ENCODE results near the gene GRAP2. TPM values are rescaled to one million over a fixed set of nuclear protein-coding genes. Genes with fewer than 3 reads are reported as not detected.
"Not testable (repeated sequence)": the region's sequence is repeated elsewhere in the genome, so short reads cannot be mapped to it uniquely, and the experiment has no call there.

Gene GRAP2
- total RNA-seq (2014; rRNA removed; shearing (Covaris generic)) = not detected in 2 replicates

DNA sequence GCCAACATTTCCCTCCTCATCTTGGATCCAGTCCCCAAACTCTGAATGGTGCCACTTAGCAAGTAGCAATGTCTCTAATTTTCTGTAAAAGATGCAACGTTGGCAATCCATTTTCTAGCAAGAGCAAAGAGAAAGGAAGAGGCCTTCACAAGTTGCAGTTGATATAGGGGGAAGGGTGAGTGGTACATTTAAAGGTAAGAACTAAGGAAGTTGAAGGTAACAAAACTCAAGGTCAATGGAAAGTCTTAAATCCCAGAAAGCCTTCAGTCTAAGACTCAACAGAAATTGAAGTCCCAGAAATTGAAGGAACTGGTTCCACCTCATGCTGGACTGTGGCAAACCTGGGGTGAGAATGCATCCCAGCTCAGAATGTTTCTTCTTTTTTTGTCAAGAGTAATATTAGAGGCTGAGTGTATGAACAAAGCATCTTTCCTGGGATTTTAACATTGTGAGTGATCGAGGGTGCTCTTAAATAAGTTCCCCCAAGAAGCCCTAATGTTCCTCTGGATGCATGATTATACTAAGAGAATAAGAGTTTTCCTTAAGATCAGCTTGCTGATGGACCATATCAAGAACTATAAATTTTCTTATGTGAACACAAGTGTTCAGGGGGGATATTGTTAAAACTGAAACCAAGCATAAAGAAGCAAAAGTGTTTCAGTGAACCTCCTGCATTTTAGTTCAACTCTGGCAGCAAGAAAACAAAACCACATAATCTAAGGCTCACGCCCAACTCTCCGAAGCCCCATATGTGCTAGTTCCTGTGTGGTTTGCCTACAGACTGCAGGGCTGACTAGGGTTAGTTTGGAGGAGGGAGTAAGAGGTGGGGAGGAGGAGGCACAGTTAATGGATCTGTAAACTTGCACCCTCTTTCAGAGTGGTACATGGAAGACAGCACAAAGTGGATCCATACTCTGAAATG, at the start of gene GRAP2:
Gene GRAP2, plus strand, starts transcription at position 779 of the 922 bp plus-strand sequence. CDS start 46,023 bp downstream, outside the sequence.
- no peak for DNase-seq (ENCODE audit: low spot score)

- DNase-seq (ENCODE audit: low spot score) = no peak
Measured at GRCh38 chr22:39851606-39852315, 49.1 kb upstream of the GRAP2 start.

- no peak for DNase-seq (ENCODE audit: low spot score)
Measured at GRCh38 chr22:39852799-39853198, 48.1 kb upstream of the GRAP2 start.

GRCh38 chr22:39856588-39856987, 44.3 kb upstream of the GRAP2 start:
- no peak for DNase-seq (ENCODE audit: low spot score)

GRCh38 chr22:39859903-39860588, 40.8 kb upstream of the GRAP2 start:
- DNase-seq (ENCODE audit: low spot score) = no peak

DNA sequence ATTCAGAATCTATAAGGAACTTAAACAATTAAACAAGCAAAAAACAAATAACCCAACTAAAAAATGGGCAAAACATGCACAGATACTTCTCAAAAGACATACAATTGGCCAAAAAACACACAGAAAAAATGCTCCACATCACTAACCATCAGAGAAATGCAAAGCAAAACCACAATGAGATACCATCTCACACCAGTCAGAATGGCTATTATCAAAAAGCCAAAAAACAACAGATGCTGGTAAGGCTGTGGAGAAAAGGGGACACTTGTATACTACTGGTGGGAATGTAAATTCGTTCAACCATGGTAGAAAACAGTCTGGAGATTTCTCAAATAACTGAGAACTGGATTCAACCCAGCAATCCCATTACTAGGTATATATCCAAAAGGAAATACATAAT, 32.1 kb upstream of the GRAP2 start:
- no peak for DNase-seq (ENCODE audit: low spot score)

DNA sequence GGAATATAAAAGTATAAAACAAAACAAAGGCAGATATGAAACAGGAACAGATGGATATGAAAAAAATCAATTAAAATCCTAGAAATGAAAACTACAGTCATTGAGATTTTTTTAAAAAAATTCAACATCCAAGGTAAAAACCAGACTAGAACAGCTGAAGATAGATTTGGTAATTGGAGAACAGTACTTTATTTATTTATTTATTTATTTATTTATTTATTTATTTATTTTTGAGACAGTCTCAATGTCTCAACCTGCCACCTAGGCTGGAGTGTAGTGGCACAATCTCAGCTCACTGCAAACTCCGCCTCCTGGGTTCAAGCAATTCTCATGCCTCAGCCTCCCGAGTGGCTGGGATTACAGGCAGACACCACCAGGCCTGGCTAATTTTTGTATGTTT, 31.1 kb upstream of the GRAP2 start:
- not testable (repeated sequence) for DNase-seq (ENCODE audit: low spot score)

- no peak for DNase-seq (ENCODE audit: low spot score)
Measured at GRCh38 chr22:39871008-39871798, 29.7 kb upstream of the GRAP2 start.

DNA sequence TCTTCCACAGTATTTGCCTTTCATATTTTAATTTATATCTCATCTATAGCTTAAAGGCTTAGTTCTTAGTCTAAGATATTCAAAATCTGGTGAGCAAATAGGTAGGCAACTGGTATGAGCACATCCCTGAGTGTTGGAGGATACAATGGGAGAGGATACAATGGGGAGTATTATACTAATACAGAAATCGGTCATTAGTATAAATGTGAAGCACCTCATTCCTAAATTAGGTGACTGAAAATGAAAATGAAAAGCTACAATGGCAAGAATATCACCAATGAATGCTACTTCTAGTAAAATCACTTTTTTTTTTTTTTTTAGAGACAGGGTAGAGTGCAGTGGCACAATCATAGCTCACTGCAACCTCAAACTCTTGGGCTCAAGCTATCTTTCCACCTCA, 28.3 kb upstream of the GRAP2 start:
- DNase-seq (ENCODE audit: low spot score) = no peak

GRCh38 chr22:39873965-39874364, 26.9 kb upstream of the GRAP2 start:
- no peak for DNase-seq (ENCODE audit: low spot score)

- not testable (repeated sequence) for DNase-seq (ENCODE audit: low spot score)
Measured at GRCh38 chr22:39875176-39875885, 25.6 kb upstream of the GRAP2 start.

GRCh38 chr22:39877079-39877845, 23.6 kb upstream of the GRAP2 start:
- DNase-seq (ENCODE audit: low spot score) = no peak

- no peak for DNase-seq (ENCODE audit: low spot score)
Measured at GRCh38 chr22:39880722-39881121, 20.2 kb upstream of the GRAP2 start.

- DNase-seq (ENCODE audit: low spot score) = no peak
Measured at GRCh38 chr22:39883057-39883456, 17.8 kb upstream of the GRAP2 start.

- DNase-seq (ENCODE audit: low spot score) = not testable (repeated sequence)
Measured at GRCh38 chr22:39889924-39890323, 11.0 kb upstream of the GRAP2 start.

DNA sequence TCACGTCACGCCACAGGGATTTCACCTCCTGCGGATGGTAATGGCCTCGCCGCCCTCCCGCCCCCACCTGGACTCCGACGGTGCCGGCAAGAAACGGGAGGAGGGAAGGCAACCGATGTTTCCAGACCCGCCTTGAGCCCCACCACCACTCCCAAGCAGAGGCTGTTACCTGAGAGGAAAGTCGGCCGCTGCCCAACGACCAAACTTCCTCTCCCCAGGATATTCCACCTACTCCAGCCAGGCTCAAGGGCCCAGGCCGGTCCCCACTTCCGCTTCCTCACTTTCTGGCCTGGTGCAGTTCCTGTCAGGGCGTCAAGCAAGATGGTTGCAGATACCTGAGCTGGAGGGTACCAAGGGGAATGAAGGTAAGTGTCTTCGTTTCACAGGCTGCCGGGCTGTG, 7.4 kb upstream of the GRAP2 start, which contains the start of gene ENTHD1:
Gene ENTHD1, minus strand, starts transcription at position 235 of the 400 bp plus-strand sequence. CDS start 6,012 bp downstream, outside the sequence.
- DNase-seq (ENCODE audit: low spot score) = no peak

- no peak for DNase-seq (ENCODE audit: low spot score)
Measured at GRCh38 chr22:39894554-39895092, 6.3 kb upstream of the GRAP2 start.

DNA sequence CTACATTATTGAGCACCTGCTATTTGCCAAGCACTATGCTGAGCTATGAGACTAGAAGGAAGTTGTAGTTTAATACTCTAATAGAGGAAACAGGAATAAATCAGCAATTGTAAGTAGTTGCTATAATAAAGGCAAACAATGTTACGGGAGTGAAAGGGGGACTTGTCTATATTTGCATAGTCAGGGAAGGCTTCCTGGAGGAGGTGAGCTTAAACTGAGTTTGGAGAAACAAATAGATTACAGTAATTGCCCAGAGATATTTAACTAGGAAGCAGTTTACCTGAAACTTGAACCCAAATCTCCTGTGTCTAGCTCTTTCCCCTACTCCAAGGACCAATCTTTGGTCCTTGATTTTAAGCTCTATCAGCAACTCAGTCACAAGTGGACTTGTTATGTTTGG, 5.2 kb upstream of the GRAP2 start:
- DNase-seq (ENCODE audit: low spot score) = no peak

DNA sequence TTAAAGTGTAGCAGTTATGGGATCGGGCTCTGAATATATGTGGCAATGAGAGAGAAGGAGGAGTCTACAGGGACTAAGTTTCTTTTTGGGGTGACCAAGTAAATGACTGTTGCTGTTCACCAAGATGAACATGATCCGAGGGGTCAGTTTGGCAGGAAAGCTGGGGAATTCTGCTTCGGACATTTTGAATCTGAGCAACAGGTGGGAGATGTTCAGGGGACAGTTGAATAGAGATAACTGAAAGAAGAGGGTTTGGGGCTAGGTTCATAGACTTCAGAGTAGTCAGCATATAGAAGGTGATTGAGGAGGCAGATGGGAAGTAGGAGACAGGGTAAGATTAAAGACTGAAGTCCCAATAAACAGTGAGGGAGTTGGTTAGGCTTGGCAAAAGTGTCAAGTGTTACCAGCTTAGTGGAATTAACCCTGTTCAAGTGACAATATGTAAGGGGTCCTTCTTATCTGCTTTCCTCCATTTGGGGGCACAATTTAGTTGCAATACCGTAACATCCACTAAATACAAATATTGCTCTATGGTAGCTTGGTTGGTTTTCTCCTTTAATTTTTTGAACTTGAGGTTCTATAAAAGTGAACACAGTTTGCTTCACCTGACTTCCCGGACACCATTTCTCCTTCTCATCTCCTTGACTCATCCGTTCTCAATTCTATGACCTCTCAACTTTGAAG, 4.4 kb upstream of the GRAP2 start:
- DNase-seq (ENCODE audit: low spot score) = no peak

Measured in H4 (cell line).